K562 (cell line): ENCODE measurements around the gene ABCC6. TPM values are rescaled to one million over a fixed set of nuclear protein-coding genes. Genes with fewer than 3 reads are reported as not detected.
"Not testable (repeated sequence)": the region's sequence is repeated elsewhere in the genome, so short reads cannot be mapped to it uniquely, and the experiment has no call there.

Experiments
- ATAC-seq: fragments of 200-7000 bp; cut with Tn5 transposase; 3 replicates; pipeline ENCODE4 v1.9.1; 2020; ENCODE audit warnings: moderate library complexity
- BruUV-seq: library from RNA; stranded (reverse); fragments of 400-500 nt; replicated peaks from 2 replicates; lab custom pipeline; 2021; lab: Mats Ljungman, UMichigan
- CTCF ChIA-PET: fragments of 300-600 bp; formaldehyde crosslinking; extraction: SDS; loops from one replicate; lab custom pipeline; 2021; ENCODE audit warnings: low intra/inter-chr PET ratio; lab: Yijun Ruan, JAX
- POLR2A ChIA-PET: fragments of 300-600, 350-650 bp; sonication (Branson Sonifier 250); formaldehyde crosslinking; extraction: SDS; loops from one replicate; lab custom pipeline; 2021; ENCODE audit warnings: antibody characterized with exemption, inconsistent platforms; lab: Yijun Ruan, JAX
- DNase-seq, 4 experiments: peaks; one replicate each; pipeline versions ENCODE4 v3.0.0 to v3.0.0-alpha.2; 2011 to 2018; ENCODE audit warnings: low spot score in 3 of 4, mixed read lengths in 3 of 4; ENCODE audit errors: extremely low read depth in 1 of 4
- FAIRE-seq: peaks from 2 replicates; lab custom pipeline; 2011; peaks lifted over from hg19 to GRCh38; lab: Jason Lieb, UNC
- H2AFZ ChIP-seq: 2 replicates; pipeline ENCODE4 v1.6.0; 2011; ENCODE audit warnings: low read depth, low read length, control low read depth, inconsistent platforms
- H3K27ac ChIP-seq: fragments of 200-600 bp; 3 replicates; pipeline ENCODE4 v1.8.0; 2011; ENCODE audit warnings: low read depth, mild to moderate bottlenecking, control low read depth, inconsistent platforms, low read length, moderate library complexity, mixed read lengths; ENCODE audit errors: extremely low read depth
- H3K27me3 ChIP-seq, 2 experiments: fragments of 300-600 bp in 1 of 2; 2 replicates in 1 of 2; 3 replicates in 1 of 2; pipeline versions ENCODE4 v1.6.0 to v1.8.0; 2011; ENCODE audit warnings: inconsistent platforms in 2 of 2, low read length in 2 of 2, mild to moderate bottlenecking in 1 of 2, mixed read lengths in 1 of 2, moderate library complexity in 1 of 2; ENCODE audit not compliant: control insufficient read depth in 2 of 2, insufficient read depth in 2 of 2
- H3K36me3 ChIP-seq: fragments of 300-600 bp; 3 replicates; pipeline ENCODE4 v1.8.0; 2011; ENCODE audit warnings: mild to moderate bottlenecking, low read length, inconsistent platforms; ENCODE audit not compliant: control insufficient read depth, insufficient read depth
- H3K4me1 ChIP-seq, 2 experiments: fragments of 200-600 bp in 1 of 2; replicated peaks in 1 of 2; 2 replicates in 1 of 2; 3 replicates in 1 of 2; pipeline versions ENCODE4 v1.5.1 to v1.8.0; 2011; ENCODE audit warnings: inconsistent platforms in 2 of 2, low read length in 2 of 2, mild to moderate bottlenecking in 1 of 2, mixed read lengths in 1 of 2, moderate library complexity in 1 of 2; ENCODE audit not compliant: control insufficient read depth in 2 of 2, insufficient read depth in 2 of 2
- H3K4me2 ChIP-seq: 2 replicates; pipeline ENCODE4 v1.6.1; 2011; ENCODE audit warnings: low read length, control low read depth, inconsistent platforms, mixed read lengths; ENCODE audit not compliant: insufficient read depth
- H3K4me3 ChIP-seq: fragments of 200-600 bp; sonication (generic), shearing (Covaris generic); 2 replicates; pipeline ENCODE4 v1.5.1; 2016; ENCODE audit warnings: control low read depth, inconsistent platforms
- H3K79me2 ChIP-seq: fragments of 200-600 bp; 3 replicates; pipeline ENCODE4 v1.8.0; 2011; ENCODE audit warnings: low read length, inconsistent platforms; ENCODE audit not compliant: control insufficient read depth, insufficient read depth
- H3K9ac ChIP-seq, 2 experiments: 2 replicates each; pipeline versions ENCODE4 v1.6.0 to v1.6.1; 2011; ENCODE audit warnings: low read depth in 2 of 2, low read length in 2 of 2, control low read depth in 1 of 2, inconsistent platforms in 1 of 2, mild to moderate bottlenecking in 1 of 2, mixed read lengths in 1 of 2; ENCODE audit not compliant: insufficient read depth in 1 of 2
- H3K9me1 ChIP-seq: one replicate; pipeline ENCODE4 v1.6.0; 2011; ENCODE audit warnings: inconsistent platforms, mild to moderate bottlenecking, low read length, moderate library complexity; ENCODE audit not compliant: control insufficient read depth, insufficient read depth
- H3K9me3 ChIP-seq: replicated peaks from 2 replicates; pipeline ENCODE4 v1.5.1; 2011; ENCODE audit warnings: low read depth, low read length, inconsistent platforms; ENCODE audit not compliant: control insufficient read depth, insufficient read depth
- H4K20me1 ChIP-seq: replicated peaks from 2 replicates; pipeline ENCODE4 v1.6.1; 2011; ENCODE audit warnings: low read length, inconsistent platforms, mixed read lengths; ENCODE audit not compliant: control insufficient read depth, insufficient read depth
- WGBS: fragments of 100-300 bp; shearing (Covaris generic); methylation state at CpG from one replicate; pipeline ENCODE4 v1.1.6; 2016; ENCODE audit warnings: low coverage, mixed read lengths; ENCODE audit not compliant: insufficient coverage; ENCODE audit errors: missing lambda C conversion rate; 5-methylcytosine and 5-hydroxymethylcytosine counted together
- in situ Hi-C: fragments of 300-500 bp; cut with MboI; formaldehyde crosslinking; loops from 4 replicates; pipeline ENCODE4 v1.15.0; 2018; ENCODE audit warnings: inconsistent platforms, mixed read lengths
- intact Hi-C: fragments of 100-400 bp; cut with micrococcal nuclease; formaldehyde crosslinking; loops from 2 replicates; pipeline ENCODE4 v1.14.2; 2022
- polyA plus RNA-seq, 8 experiments: library from polyadenylated mRNA; depleted of rRNA in 4 of 8; stranded (reverse) in 5 of 8; unstranded in 3 of 8; fragments of >200 nt; fragmentation: Nextera tagmentation in 2 of 8; fragmentation: Illumina TruSeq in 1 of 8; extraction: Ambion mirVana in 2 of 8; extraction: Trizol in 1 of 8; gene quantifications; 2 replicates each; pipeline versions ENCODE4 v1.2.1 to v1.2.3, GENCODE V29; 2011 to 2014; ENCODE audit warnings: inconsistent platforms in 1 of 8, missing spikeins in 1 of 8
- total RNA-seq, 7 experiments: library from RNA; depleted of rRNA in 6 of 7; stranded (reverse); fragments of >200 nt in 6 of 7; fragmentation: Illumina TruSeq in 2 of 7; extraction: Trizol in 2 of 7; gene quantifications; 2 replicates each; pipeline versions ENCODE4 v1.2.1 to v1.2.3, GENCODE V29; 2011 to 2021; ENCODE audit warnings: low replicate concordance in 1 of 7

Gene ABCC6
- total and polyA plus RNA-seq, 9 of the 15 experiments (the other 6 are each of a cell fraction or from before 2014, with no cell fraction given) = 0.03 to 0.46 (median 0.07) TPM; not detected in 4

DNA sequence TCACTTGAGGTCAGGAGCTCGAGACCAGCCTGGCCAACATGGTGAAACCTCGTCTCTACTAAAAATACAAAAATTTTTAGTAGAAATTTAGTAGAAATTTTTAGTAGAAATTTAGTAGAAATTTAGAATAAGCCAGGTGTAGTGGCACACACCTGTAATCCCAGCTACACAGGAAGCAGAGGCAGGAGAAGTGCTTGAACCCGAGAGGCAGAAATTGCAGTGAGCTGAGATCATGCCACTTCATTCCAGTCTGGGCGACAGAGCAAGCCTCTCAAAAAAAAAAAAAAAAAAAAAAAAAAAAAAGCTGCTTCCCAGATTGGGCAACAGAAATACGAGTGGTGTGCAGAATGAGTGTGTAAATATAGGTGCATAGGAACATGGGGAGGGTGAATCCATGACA, 4.5 kb downstream of the ABCC6 start:
- CTCF ChIA-PET, H3K9me1 ChIP-seq, H3K27me3 ChIP-seq, H3K4me2 ChIP-seq, H3K9ac ChIP-seq, H3K27ac ChIP-seq, ATAC-seq, POLR2A ChIA-PET, in situ Hi-C loops, FAIRE-seq, H3K4me1 ChIP-seq, H3K79me2 ChIP-seq, H3K36me3 ChIP-seq, intact Hi-C loops, H3K9me3 ChIP-seq, BruUV-seq, DNase-seq, H3K4me3 ChIP-seq, H4K20me1 ChIP-seq, H2AFZ ChIP-seq: not testable (repeated sequence)
- WGBS = no CpG with 5 or more reads among the region's 5 CpGs

DNA sequence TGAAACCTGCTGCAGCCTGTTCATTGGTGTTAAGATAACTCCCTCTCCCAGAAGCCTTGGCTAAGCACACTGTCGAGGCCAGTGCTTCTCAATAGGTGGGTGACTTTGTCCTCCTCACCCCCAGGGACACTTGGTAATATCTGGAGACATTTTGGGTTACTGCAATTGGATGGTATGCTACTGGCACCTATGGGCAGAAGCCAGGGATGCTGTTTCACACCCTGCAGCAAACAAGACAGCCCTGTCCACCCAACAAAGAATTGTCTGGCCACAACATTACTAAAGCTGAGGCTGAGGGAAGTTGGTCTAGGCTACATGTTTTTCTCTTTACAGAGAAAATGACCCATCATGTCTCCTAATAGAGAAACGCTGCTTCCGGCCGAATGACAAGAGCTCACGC, 4.9 kb downstream of the ABCC6 start:
- H3K9me3 ChIP-seq, H3K27ac ChIP-seq, H3K27me3 ChIP-seq, POLR2A ChIA-PET, H3K9ac ChIP-seq, H4K20me1 ChIP-seq, ATAC-seq, FAIRE-seq, DNase-seq, in situ Hi-C loops, CTCF ChIA-PET, H3K4me2 ChIP-seq, H3K4me3 ChIP-seq, H3K36me3 ChIP-seq, H3K79me2 ChIP-seq, H2AFZ ChIP-seq, H3K4me1 ChIP-seq, BruUV-seq, H3K9me1 ChIP-seq, intact Hi-C loops: not testable (repeated sequence)
- WGBS = no CpG with 5 or more reads among the region's 5 CpGs

DNA sequence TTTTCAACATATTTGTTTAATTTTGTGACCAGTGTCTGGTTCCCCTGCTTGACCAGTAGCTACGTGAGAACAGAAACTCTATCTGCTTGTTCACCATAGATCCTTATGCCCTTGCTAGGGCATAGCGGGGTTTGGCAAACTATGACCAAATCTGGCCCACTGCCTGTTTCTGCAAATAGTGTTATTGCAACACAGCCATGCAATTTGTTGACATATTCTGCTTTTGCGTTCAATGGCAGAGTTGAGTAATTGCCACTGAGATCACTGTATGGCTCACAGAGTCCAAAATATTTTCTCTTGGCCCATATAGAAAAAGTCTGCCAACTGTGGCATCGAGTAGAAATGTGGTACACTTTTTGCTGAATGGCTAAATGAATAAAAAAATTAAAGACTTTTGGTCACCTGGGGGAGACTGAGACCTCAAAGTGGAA, 9.4 kb downstream of the ABCC6 start:
- intact Hi-C loops, H3K27me3 ChIP-seq, H3K9ac ChIP-seq, H3K4me1 ChIP-seq, H3K4me3 ChIP-seq, ATAC-seq, H4K20me1 ChIP-seq, CTCF ChIA-PET, H3K4me2 ChIP-seq, in situ Hi-C loops, H3K27ac ChIP-seq, H2AFZ ChIP-seq, H3K9me1 ChIP-seq, DNase-seq, H3K79me2 ChIP-seq, H3K36me3 ChIP-seq, FAIRE-seq, BruUV-seq, H3K9me3 ChIP-seq, POLR2A ChIA-PET: not testable (repeated sequence)
- WGBS = 0% methylated on average over 1 of the region's 4 CpGs
